ENCODE data around the gene DUSP7.

DUSP7 gene

GRCh38 chr3:52063026-52063723 lies 6.8 kb upstream of the DUSP7 start:
- Histone ChIP-seq H3K9ac (ENCODE audit: low read length) (no peak overlapping the region), H3K9me2 (replicated peaks; ENCODE audit: insufficient read depth, low read length) (no peaks in the 10 kb centered on the region), H3K4me2 (ENCODE audit: low read depth, low read length, poor library complexity, severe bottlenecking) (no peak overlapping the region), H2AFZ (ENCODE audit: low read depth, low read length, severe bottlenecking) (no peak overlapping the region), H3K36me3 (ENCODE audit: low read length) (no peaks in the 10 kb centered on the region), H3K9me3 (ENCODE audit: insufficient read depth, low read length) (no peaks in the 10 kb centered on the region), H3K27ac (ENCODE audit: low read depth, low read length) (no peak overlapping the region), H3K79me2 (ENCODE audit: insufficient read depth, low read length) (no peaks in the 10 kb centered on the region), H3F3A (ENCODE audit: insufficient read depth) (no peaks in the 10 kb centered on the region), H4K20me1 (ENCODE audit: low read depth, low read length) (no peaks in the 10 kb centered on the region), H3K27me3 (ENCODE audit: low read length) (no peaks in the 10 kb centered on the region), H3K4me3 (ENCODE audit: insufficient read depth, low read length, poor library complexity, severe bottlenecking) (no peak overlapping the region)
- no peak for TF ChIP-seq EZH2phosphoT487 (conservative IDR thresholded peaks at IDR 0.05; ENCODE audit: low read length)

- Histone ChIP-seq H3K9ac (ENCODE audit: low read length) (no peak overlapping the region), H3K4me2 (ENCODE audit: low read depth, low read length, poor library complexity, severe bottlenecking) (no peak overlapping the region), H2AFZ (ENCODE audit: low read depth, low read length, severe bottlenecking) (no peak overlapping the region), H3K27me3 (ENCODE audit: low read length) (no peaks in the 10 kb centered on the region), H3K9me2 (replicated peaks; ENCODE audit: insufficient read depth, low read length) (no peaks in the 10 kb centered on the region), H3K4me3 (ENCODE audit: insufficient read depth, low read length, poor library complexity, severe bottlenecking) (no peak overlapping the region), H3F3A (ENCODE audit: insufficient read depth) (no peaks in the 10 kb centered on the region), H3K9me3 (ENCODE audit: insufficient read depth, low read length) (no peaks in the 10 kb centered on the region), H4K20me1 (ENCODE audit: low read depth, low read length) (no peaks in the 10 kb centered on the region), H3K27ac (ENCODE audit: low read depth, low read length) (no peak overlapping the region), H3K79me2 (ENCODE audit: insufficient read depth, low read length) (no peaks in the 10 kb centered on the region), H3K36me3 (ENCODE audit: low read length) (no peaks in the 10 kb centered on the region)
- no peak for TF ChIP-seq EZH2phosphoT487 (conservative IDR thresholded peaks at IDR 0.05; ENCODE audit: low read length)
These were observed 6.1 kb upstream of the DUSP7 start for GRCh38 chr3:52062505-52062904.

- Histone ChIP-seq H3K36me3 (ENCODE audit: low read length) (no peaks in the 10 kb centered on the region), H3K4me2 (ENCODE audit: low read depth, low read length, poor library complexity, severe bottlenecking) (no peak overlapping the region), H3K27ac (ENCODE audit: low read depth, low read length) (no peak overlapping the region), H3K79me2 (ENCODE audit: insufficient read depth, low read length) (no peaks in the 10 kb centered on the region), H3K9ac (ENCODE audit: low read length) (no peak overlapping the region), H4K20me1 (ENCODE audit: low read depth, low read length) (no peaks in the 10 kb centered on the region), H3K4me3 (ENCODE audit: insufficient read depth, low read length, poor library complexity, severe bottlenecking) (no peak overlapping the region), H3K9me2 (replicated peaks; ENCODE audit: insufficient read depth, low read length) (no peaks in the 10 kb centered on the region), H3K27me3 (ENCODE audit: low read length) (no peaks in the 10 kb centered on the region), H3K9me3 (ENCODE audit: insufficient read depth, low read length) (no peaks in the 10 kb centered on the region), H2AFZ (ENCODE audit: low read depth, low read length, severe bottlenecking) (no peak overlapping the region), H3F3A (ENCODE audit: insufficient read depth) (no peaks in the 10 kb centered on the region)
- no peak for TF ChIP-seq EZH2phosphoT487 (conservative IDR thresholded peaks at IDR 0.05; ENCODE audit: low read length)
These were observed 4.9 kb upstream of the DUSP7 start for GRCh38 chr3:52061121-52061910.

GRCh38 chr3:52059781-52060180 lies 3.4 kb upstream of the DUSP7 start:
- Histone ChIP-seq H3K9me3 (ENCODE audit: insufficient read depth, low read length) (no peaks in the 10 kb centered on the region), H3K27ac (ENCODE audit: low read depth, low read length) (no peak overlapping the region), H3K4me2 (ENCODE audit: low read depth, low read length, poor library complexity, severe bottlenecking) (no peak overlapping the region), H3F3A (ENCODE audit: insufficient read depth) (no peaks in the 10 kb centered on the region), H2AFZ (ENCODE audit: low read depth, low read length, severe bottlenecking) (no peak overlapping the region), H3K9me2 (replicated peaks; ENCODE audit: insufficient read depth, low read length) (no peaks in the 10 kb centered on the region), H3K36me3 (ENCODE audit: low read length) (no peaks in the 10 kb centered on the region), H3K9ac (ENCODE audit: low read length) (no peak overlapping the region), H3K79me2 (ENCODE audit: insufficient read depth, low read length) (no peaks in the 10 kb centered on the region), H3K27me3 (ENCODE audit: low read length) (no peaks in the 10 kb centered on the region), H4K20me1 (ENCODE audit: low read depth, low read length) (no peaks in the 10 kb centered on the region), H3K4me3 (ENCODE audit: insufficient read depth, low read length, poor library complexity, severe bottlenecking) (no peak overlapping the region)
- no peak for TF ChIP-seq EZH2phosphoT487 (conservative IDR thresholded peaks at IDR 0.05; ENCODE audit: low read length)
- no peak for TF ChIP-seq CTCF (IDR thresholded peaks at IDR 0.05; ENCODE audit: insufficient read depth, low read length, poor library complexity, severe bottlenecking)

Measured in SU-DHL-6 (cell line).